GM12872 (cell line): ENCODE results near the gene DCLRE1B.

Source experiments
- CTCF ChIP-seq: IDR thresholded peaks from 3 replicates; pipeline ENCODE4 v1.5.1; 2011; ENCODE audit warnings: low read depth, mild to moderate bottlenecking, low read length, moderate library complexity; ENCODE audit not compliant: insufficient read depth

DCLRE1B gene

GRCh38 chr1:113903501-113904292 lies 1.4 kb upstream of the DCLRE1B start:
- TF ChIP-seq CTCF = no peak

- no peak for TF ChIP-seq CTCF
Observed at GRCh38 chr1:113904293-113904673, 843 bp upstream of the DCLRE1B start.

- TF ChIP-seq CTCF = no peak
Observed at GRCh38 chr1:113905435-113905861, 322 bp downstream of the DCLRE1B start.

GRCh38 chr1:113912594-113913311 lies 7.6 kb downstream of the DCLRE1B start:
- no peak for TF ChIP-seq CTCF

- TF ChIP-seq CTCF = no peak
Observed at GRCh38 chr1:113913312-113913668, 8.2 kb downstream of the DCLRE1B start.

- TF ChIP-seq CTCF = no peak
Observed at GRCh38 chr1:113913887-113914664, 8.9 kb downstream of the DCLRE1B start.

- no peak for TF ChIP-seq CTCF
Observed at GRCh38 chr1:113916974-113917373, 11.8 kb downstream of the DCLRE1B start.
